Prostate gland (tissue), 2 donors: ENCODE data around the gene LPCAT1. TPM values are rescaled to one million over a fixed set of nuclear protein-coding genes. Genes with fewer than 3 reads are reported as not detected.

Experiments
- DNase-seq: peaks from one replicate; pipeline ENCODE4 v3.0.0-alpha.2; 2019; ENCODE audit warnings: low spot score
- H3K27ac ChIP-seq, 2 donors: fragments of 200-600 bp; sonication (generic); 2 replicates each; pipeline ENCODE4 v1.5.1; 2017 to 2019
- H3K27me3 ChIP-seq: fragments of 200-600 bp; sonication (generic); replicated peaks from 2 replicates; pipeline ENCODE4 v1.5.1; 2019; ENCODE audit not compliant: insufficient read depth
- H3K36me3 ChIP-seq, 2 donors: fragments of 200-600 bp; sonication (generic); 1 replicate in 1 of 2; 2 replicates in 1 of 2; pipeline versions ENCODE4 v1.5.1 to v1.8.1; 2017 to 2019
- H3K4me1 ChIP-seq: fragments of 200-600 bp; sonication (generic); replicated peaks from 2 replicates; pipeline ENCODE4 v1.5.1; 2019
- H3K4me3 ChIP-seq, 2 donors: fragments of 200-600 bp; sonication (generic); 2 replicates each; pipeline ENCODE4 v1.5.1; 2017 to 2019
- H3K9me3 ChIP-seq: fragments of 200-600 bp; sonication (generic); 2 replicates; pipeline ENCODE4 v1.5.1; 2017
- CTCF ChIP-seq, 4 experiments: fragments of 200-600 bp in 2 of 4; fragments of 450-650 bp in 2 of 4; sonication (generic) in 2 of 4; IDR thresholded peaks; 1 replicate in 3 of 4; 2 replicates in 1 of 4; pipeline ENCODE4 v1.5.1; 2016 to 2019; ENCODE audit warnings: antibody characterized with exemption in 4 of 4, mild to moderate bottlenecking in 2 of 4, moderate library complexity in 2 of 4
- POLR2A ChIP-seq: fragments of 450-650 bp; IDR thresholded peaks from one replicate; pipeline ENCODE4 v1.6.1; 2016; ENCODE audit warnings: antibody characterized with exemption, mild to moderate bottlenecking
- POLR2AphosphoS5 ChIP-seq: sonication (generic); formaldehyde crosslinking; IDR thresholded peaks from one replicate; pipeline ENCODE4 v1.6.1; 2017; ENCODE audit warnings: antibody characterized with exemption
- WGBS: methylation state at CpG from one replicate; pipeline ENCODE4 v1.1.5; 2018; 5-methylcytosine and 5-hydroxymethylcytosine counted together
- intact Hi-C: fragments of 100-400 bp; cut with DNase I; formaldehyde crosslinking; loops from one replicate; pipeline ENCODE4 v1.14.2; 2022
- total RNA-seq, 2 donors: library from RNA; depleted of rRNA; stranded (reverse); fragments of >200 nt; gene quantifications; one replicate each; pipeline ENCODE4 v1.1.0, GENCODE V29; 2016

The LPCAT1 gene
- total RNA-seq, 2 donors from 2014 or later: 22.6 to 23.9 TPM

- Histone ChIP-seq H3K9me3 (no peaks in the 10 kb centered on the region), H3K4me3 (no peak overlapping the region), H3K36me3 (no peaks in the 10 kb centered on the region), H3K27ac (no peak overlapping the region), H3K4me1 (no peaks in the 10 kb centered on the region), H3K27me3 (peaks cover 31% of the 10 kb centered on the region)
- intact Hi-C loops: no loop called here
- WGBS: 81% methylated on average over 15 of the region's 15 CpGs
- DNase-seq: no peak
- TF ChIP-seq POLR2A: no peak
- TF ChIP-seq POLR2AphosphoS5: no peak
- no peak for TF ChIP-seq CTCF (IDR thresholded peaks at IDR 0.05)
Observed at GRCh38 chr5:1439388-1440097, 84.2 kb downstream of the LPCAT1 start.

GRCh38 chr5:1438871-1439270 is 84.9 kb downstream of the LPCAT1 start:
- H3K36me3 ChIP-seq: no peaks in the 10 kb centered on the region
- intact Hi-C loops: no loop called here
- H3K9me3 ChIP-seq: no peaks in the 10 kb centered on the region
- no peak overlapping the region for H3K4me3 ChIP-seq
- peaks cover 25% of the 10 kb centered on the region for H3K27me3 ChIP-seq
- no peaks in the 10 kb centered on the region for H3K4me1 ChIP-seq
- WGBS: 86% methylated on average over 21 of the region's 21 CpGs
- no peak for DNase-seq
- H3K27ac ChIP-seq: no peak overlapping the region
- no peak for TF ChIP-seq POLR2AphosphoS5
- no peak for TF ChIP-seq CTCF (IDR thresholded peaks at IDR 0.05)
- no peak for TF ChIP-seq POLR2A

- peaks cover 17% of the 10 kb centered on the region for H3K27me3 ChIP-seq
- no peak for DNase-seq
- intact Hi-C loops: no loop called here
Observed at GRCh38 chr5:1437876-1438559, 85.7 kb downstream of the LPCAT1 start.

GRCh38 chr5:1437226-1437829 is 86.4 kb downstream of the LPCAT1 start:
- intact Hi-C loops: no loop called here
- TF ChIP-seq POLR2AphosphoS5 (no peak), POLR2A (no peak), CTCF (IDR thresholded peaks at IDR 0.05) (no peak)
- H3K4me3 ChIP-seq: no peak overlapping the region
- no peak for DNase-seq
- peaks cover 13% of the 10 kb centered on the region for H3K27me3 ChIP-seq
- H3K27ac ChIP-seq: no peak overlapping the region
- no peaks in the 10 kb centered on the region for H3K36me3 ChIP-seq
- H3K9me3 ChIP-seq: no peaks in the 10 kb centered on the region
- no peaks in the 10 kb centered on the region for H3K4me1 ChIP-seq
- 49% methylated on average over 11 of the region's 11 CpGs for WGBS

More at GRCh38 chr5:1437876-1438559, 85.7 kb downstream of the LPCAT1 start:
- Histone ChIP-seq H3K4me3 (no peak overlapping the region), H3K9me3 (no peaks in the 10 kb centered on the region), H3K36me3 (no peaks in the 10 kb centered on the region), H3K27ac (no peak overlapping the region), H3K4me1 (no peaks in the 10 kb centered on the region)
- no peak for TF ChIP-seq POLR2AphosphoS5
- no peak for TF ChIP-seq CTCF (IDR thresholded peaks at IDR 0.05)
- 82% methylated on average over 25 of the region's 25 CpGs for WGBS
